Measurements from ENCODE around the gene BCL2L2.

BCL2L2 gene

GRCh38 chr14:23321572-23322547 is 15.2 kb downstream of the BCL2L2 start (continued):
- TF ChIP-seq ZNF266 (tag by site-specific recombination; IDR thresholded peaks at IDR 0.05; ENCODE audit: low read depth) (no peak), ZNF692 (tag by site-specific recombination; IDR thresholded peaks at IDR 0.05) (0 out of 2 replicates have a peak, but pooled peaks have one; percentile 22)

GRCh38 chr14:23322568-23323517 is 16.2 kb downstream of the BCL2L2 start:
- ChIA-PET CTCF (interaction anchor here (0.6 to 2.5 kb wide), 8 partner anchors 11 to 285 kb away, joined by 3 to 14 read pairs (median 4); partner anchors contain the start of gene SLC22A17), POLR2A (interaction anchor here (1.3 to 7.9 kb wide), 5 partner anchors 19 to 233 kb away, joined by 3 to 170 read pairs (median 17); partner anchors contain the start of genes ACIN1, BCL2L2, C14orf119 and HOMEZ)
- peak overlapping the region; percentile 92 for H3K27ac ChIP-seq (ENCODE audit: extremely low read depth, low read depth, low read length)
- H3K9me3 ChIP-seq (ENCODE audit: control insufficient read depth, insufficient read depth, low read depth, low read length): no peaks in the 10 kb centered on the region
- peaks cover 25 to 41% of the 10 kb centered on the region in 2 experiments for H3K36me3 ChIP-seq (ENCODE audit: control insufficient read depth in 2 of 2, insufficient read depth in 1 of 2, low read length in 2 of 2)
- peaks cover 15% of the 10 kb centered on the region for H3K4me1 ChIP-seq (ENCODE audit: control insufficient read depth, insufficient read depth, low read length)
- peak overlapping the region; percentile 97 for H3K4me3 ChIP-seq (ENCODE audit: low read depth, low read length)
- TF ChIP-seq ZNF639 (tag by site-specific recombination; IDR thresholded peaks at IDR 0.05) (0 out of 2 replicates have a peak, but pooled peaks have one; percentile 7), ZNF354C (tag by site-specific recombination; IDR thresholded peaks at IDR 0.05; ENCODE audit: borderline replicate concordance, low read depth) (no peak)

GRCh38 chr14:23323838-23324454 is 17.3 kb downstream of the BCL2L2 start:
- POLR2A ChIA-PET: no interaction called here
- Histone ChIP-seq H3K36me3 (ENCODE audit: control insufficient read depth in 2 of 2, insufficient read depth in 1 of 2, low read length in 2 of 2) (peaks cover 25 to 41% of the 10 kb centered on the region in 2 experiments), H3K9me3 (ENCODE audit: control insufficient read depth, insufficient read depth, low read depth, low read length) (no peaks in the 10 kb centered on the region), H3K4me1 (ENCODE audit: control insufficient read depth, insufficient read depth, low read length) (peaks cover 15% of the 10 kb centered on the region), H3K27ac (ENCODE audit: extremely low read depth, low read depth, low read length) (no peak overlapping the region), H3K4me3 (ENCODE audit: low read depth, low read length) (no peak overlapping the region)
- CTCF ChIA-PET: interaction anchor here (0.6 to 2.5 kb wide), 5 partner anchors 10 to 56 kb away, joined by 3 to 14 read pairs (median 3); no protein-coding TSS in a partner anchor
- no peak for TF ChIP-seq ZNF768 (tag by site-specific recombination; IDR thresholded peaks at IDR 0.05)
- TF ChIP-seq ZNF776 (tag by site-specific recombination; IDR thresholded peaks at IDR 0.05; ENCODE audit: borderline replicate concordance): no peak
- TF ChIP-seq ZBTB17 (tag by site-specific recombination; IDR thresholded peaks at IDR 0.05): no peak
- TF ChIP-seq ZXDB (tag by site-specific recombination; IDR thresholded peaks at IDR 0.05): no peak
- TF ChIP-seq ZNF155 (tag by site-specific recombination; IDR thresholded peaks at IDR 0.05): no peak
- no peak for TF ChIP-seq SP3 (tag by site-specific recombination; IDR thresholded peaks at IDR 0.05)
- no peak for TF ChIP-seq ZNF623 (tag by site-specific recombination; IDR thresholded peaks at IDR 0.05)
- TF ChIP-seq ZNF658 (tag by site-specific recombination; IDR thresholded peaks at IDR 0.05): no peak
- no peak for TF ChIP-seq ZBTB1 (tag by site-specific recombination; IDR thresholded peaks at IDR 0.05)
- no peak for TF ChIP-seq ZNF530 (tag by site-specific recombination; IDR thresholded peaks at IDR 0.05; ENCODE audit: low read depth)
- TF ChIP-seq ZNF791 (tag by site-specific recombination; IDR thresholded peaks at IDR 0.05): no peak
- no peak for TF ChIP-seq REST (tag by site-specific recombination; IDR thresholded peaks at IDR 0.05)

Measured in HEK293 (cell line).